Thyroid gland (tissue), 4 donors: ENCODE data around the gene PTPRG. TPM values are rescaled to one million over a fixed set of nuclear protein-coding genes. Genes with fewer than 3 reads are reported as not detected.
A peak's percentile ranks its signal among the peaks of the same experiment; 100 is the strongest.

ENCODE experiments used
- DNase-seq, 2 donors: peaks; one replicate each; pipeline ENCODE4 v3.0.0-alpha.2; 2019
- H3K27ac ChIP-seq, 3 donors: fragments of 200-600 bp; sonication (generic); 1 replicate in 2 of 3; 2 replicates in 1 of 3; pipeline ENCODE4 v1.5.1; 2016 to 2019; ENCODE audit warnings: mild to moderate bottlenecking in 1 of 3, moderate library complexity in 1 of 3
- H3K27me3 ChIP-seq: fragments of 200-600 bp; sonication (generic); one replicate; pipeline ENCODE4 v1.5.1; 2019
- H3K36me3 ChIP-seq, 2 donors: fragments of 200-600 bp; sonication (generic); one replicate each; pipeline ENCODE4 v1.5.1; 2016 to 2019
- H3K4me1 ChIP-seq, 2 donors: fragments of 200-600 bp; sonication (generic); one replicate each; pipeline ENCODE4 v1.5.1; 2017 to 2019
- H3K4me3 ChIP-seq, 3 donors: fragments of 200-600 bp; sonication (generic); replicated peaks in 1 of 3; 1 replicate in 2 of 3; 2 replicates in 1 of 3; pipeline ENCODE4 v1.5.1; 2016; ENCODE audit warnings: mild to moderate bottlenecking in 1 of 3
- H3K9me3 ChIP-seq: fragments of 200-600 bp; sonication (generic); one replicate; pipeline ENCODE4 v1.5.1; 2017
- POLR2A ChIP-seq, 2 donors: fragments of 450-650 bp; IDR thresholded peaks; one replicate each; pipeline ENCODE4 v1.6.1; 2017; ENCODE audit warnings: antibody characterized with exemption in 2 of 2, mild to moderate bottlenecking in 2 of 2, moderate library complexity in 1 of 2
- WGBS, 2 donors: methylation state at CpG; one replicate each; pipeline ENCODE4 v1.1.5; 2017; 5-methylcytosine and 5-hydroxymethylcytosine counted together
- intact Hi-C: fragments of 100-400 bp; cut with DNase I; formaldehyde crosslinking; loops from one replicate; pipeline ENCODE4 v1.15.1; 2023
- total RNA-seq, 4 donors: library from RNA; depleted of rRNA; stranded (reverse); fragments of >200 nt; gene quantifications; one replicate each; pipeline ENCODE4 v1.2.3, GENCODE V29; 2016
- TF ChIP-seq, protein P1 (sequence below), 6 experiments: fragments of 200-600 bp in 3 of 6; fragments of 450-650 bp in 3 of 6; sonication (generic) in 3 of 6; IDR thresholded peaks; one replicate each; pipeline ENCODE4 v1.5.1; 2016 to 2019; ENCODE audit warnings: antibody characterized with exemption in 6 of 6, mild to moderate bottlenecking in 2 of 6, inconsistent platforms in 1 of 6, moderate library complexity in 1 of 6

PTPRG gene
- total RNA-seq, 4 donors from 2014 or later: 81.6 to 207 (median 132) TPM

DNA sequence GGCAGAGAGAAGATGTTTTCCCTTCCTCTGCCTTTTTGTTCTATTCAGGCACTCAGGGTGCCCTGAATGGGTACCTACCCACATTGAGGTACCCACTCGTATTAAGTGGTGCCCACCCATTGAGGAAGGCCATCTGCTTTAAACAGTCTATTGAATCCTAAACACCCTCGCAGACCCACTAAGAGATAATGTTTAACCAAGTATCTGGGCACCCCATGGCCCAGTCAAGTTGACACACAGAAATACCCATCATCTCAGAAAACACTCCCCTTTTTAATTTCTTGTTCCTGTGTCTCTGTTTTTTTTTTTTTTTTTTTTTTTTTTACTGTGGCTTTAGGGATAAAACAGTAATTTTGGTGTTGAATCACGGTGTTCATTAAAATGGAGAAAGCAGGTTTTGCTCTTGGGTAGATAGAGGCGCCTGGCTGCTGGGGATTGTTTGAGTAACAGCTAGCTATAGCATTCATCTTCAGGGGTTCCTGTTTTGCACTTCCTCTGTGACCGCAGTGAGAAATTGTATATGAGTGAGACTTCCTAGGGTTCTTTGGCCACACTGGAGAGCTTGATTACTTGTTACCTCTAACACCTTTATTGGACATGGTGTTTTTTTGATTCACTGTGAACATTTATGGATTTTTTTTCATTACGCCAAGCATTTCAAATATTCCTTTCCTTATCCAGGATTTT, 259.1 kb downstream of the PTPRG start:
- intact Hi-C loops: no loop called here

DNA sequence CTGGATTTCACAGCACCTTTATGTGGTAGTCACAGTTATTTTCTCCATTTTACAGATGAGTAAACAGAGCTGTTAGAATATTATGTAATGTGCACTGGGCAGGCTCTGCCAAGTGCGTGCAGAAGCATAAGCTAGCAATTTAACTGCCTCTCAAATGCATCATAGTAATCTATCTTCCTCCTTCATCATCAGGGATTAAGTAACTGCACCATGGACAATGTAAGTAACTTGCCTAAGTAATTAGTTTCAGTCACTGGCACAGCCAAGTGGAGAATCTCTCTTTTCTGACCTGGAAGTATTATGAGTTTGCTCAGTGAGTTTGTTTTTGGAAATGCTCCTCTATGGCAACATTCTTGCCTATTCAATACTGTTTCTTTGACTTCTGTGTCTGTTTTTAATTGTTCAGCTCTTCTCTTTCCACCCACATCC, 260.5 kb downstream of the PTPRG start:
- no peak overlapping the region for H3K4me3 ChIP-seq

More for the DNA sequence above, 259.1 kb downstream of the PTPRG start:
- H3K4me1 ChIP-seq: peaks cover 22 to 36% of the 10 kb centered on the region in 2 donors
- no peak for TF ChIP-seq POLR2A (IDR thresholded peaks at IDR 0.05)
- TF ChIP-seq, protein P1, sequence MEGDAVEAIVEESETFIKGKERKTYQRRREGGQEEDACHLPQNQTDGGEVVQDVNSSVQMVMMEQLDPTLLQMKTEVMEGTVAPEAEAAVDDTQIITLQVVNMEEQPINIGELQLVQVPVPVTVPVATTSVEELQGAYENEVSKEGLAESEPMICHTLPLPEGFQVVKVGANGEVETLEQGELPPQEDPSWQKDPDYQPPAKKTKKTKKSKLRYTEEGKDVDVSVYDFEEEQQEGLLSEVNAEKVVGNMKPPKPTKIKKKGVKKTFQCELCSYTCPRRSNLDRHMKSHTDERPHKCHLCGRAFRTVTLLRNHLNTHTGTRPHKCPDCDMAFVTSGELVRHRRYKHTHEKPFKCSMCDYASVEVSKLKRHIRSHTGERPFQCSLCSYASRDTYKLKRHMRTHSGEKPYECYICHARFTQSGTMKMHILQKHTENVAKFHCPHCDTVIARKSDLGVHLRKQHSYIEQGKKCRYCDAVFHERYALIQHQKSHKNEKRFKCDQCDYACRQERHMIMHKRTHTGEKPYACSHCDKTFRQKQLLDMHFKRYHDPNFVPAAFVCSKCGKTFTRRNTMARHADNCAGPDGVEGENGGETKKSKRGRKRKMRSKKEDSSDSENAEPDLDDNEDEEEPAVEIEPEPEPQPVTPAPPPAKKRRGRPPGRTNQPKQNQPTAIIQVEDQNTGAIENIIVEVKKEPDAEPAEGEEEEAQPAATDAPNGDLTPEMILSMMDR (IDR thresholded peaks at IDR 0.05): no peak
- no peak overlapping the region for H3K27ac ChIP-seq
- no peak for DNase-seq
- no peaks in the 10 kb centered on the region for H3K36me3 ChIP-seq
- no peaks in the 10 kb centered on the region for H3K27me3 ChIP-seq
- H3K4me3 ChIP-seq: no peak overlapping the region
- H3K9me3 ChIP-seq: no peaks in the 10 kb centered on the region
- WGBS, 2 donors: 95 to 96% methylated on average over 6 of the region's 6 CpGs

DNA sequence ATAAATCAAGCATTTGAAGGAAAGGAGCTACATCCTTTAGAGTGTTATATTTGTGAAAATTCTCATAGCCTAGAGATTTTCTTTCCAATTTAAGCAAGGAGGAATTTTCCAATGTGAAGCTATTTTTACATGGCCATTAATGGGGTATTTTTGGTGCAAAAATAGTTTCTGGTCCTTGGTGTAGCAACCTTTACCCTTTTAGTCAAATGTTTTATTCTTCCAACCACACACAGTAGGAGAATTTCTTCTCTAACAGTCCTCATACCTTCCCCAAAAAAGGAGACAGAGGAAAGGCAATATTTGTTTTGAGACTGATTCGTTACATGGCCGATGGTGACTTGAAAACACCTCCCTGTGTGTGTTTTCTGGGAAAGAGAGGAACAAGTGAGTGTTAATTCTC, 261.2 kb downstream of the PTPRG start:
- Histone ChIP-seq H3K36me3 (no peaks in the 10 kb centered on the region), H3K4me3 (no peak overlapping the region), H3K27me3 (no peaks in the 10 kb centered on the region), H3K9me3 (no peaks in the 10 kb centered on the region), H3K27ac (peak overlapping the region; percentile 50 to 57 (median 55)), H3K4me1 (peaks cover 22 to 36% of the 10 kb centered on the region in 2 donors)
- 80 to 84% methylated on average over 2 of the region's 2 CpGs for WGBS, 2 donors
- TF ChIP-seq, protein P1 (IDR thresholded peaks at IDR 0.05): no peak
- no peak for TF ChIP-seq POLR2A (IDR thresholded peaks at IDR 0.05)
- intact Hi-C loops: no loop called here
- DNase-seq: no peak

More for the DNA sequence above, 260.5 kb downstream of the PTPRG start:
- no peak for DNase-seq
- WGBS, 2 donors: 16 to 22% methylated on average over 1 of the region's 1 CpG
- H3K27ac ChIP-seq: peak overlapping the region; percentile 50 to 57 (median 55)
- no peak for TF ChIP-seq POLR2A (IDR thresholded peaks at IDR 0.05)
- TF ChIP-seq, protein P1 (IDR thresholded peaks at IDR 0.05): no peak
- intact Hi-C loops: no loop called here
- no peaks in the 10 kb centered on the region for H3K36me3 ChIP-seq
- H3K27me3 ChIP-seq: no peaks in the 10 kb centered on the region
- no peaks in the 10 kb centered on the region for H3K9me3 ChIP-seq
- H3K4me1 ChIP-seq: peaks cover 22 to 36% of the 10 kb centered on the region in 2 donors

DNA sequence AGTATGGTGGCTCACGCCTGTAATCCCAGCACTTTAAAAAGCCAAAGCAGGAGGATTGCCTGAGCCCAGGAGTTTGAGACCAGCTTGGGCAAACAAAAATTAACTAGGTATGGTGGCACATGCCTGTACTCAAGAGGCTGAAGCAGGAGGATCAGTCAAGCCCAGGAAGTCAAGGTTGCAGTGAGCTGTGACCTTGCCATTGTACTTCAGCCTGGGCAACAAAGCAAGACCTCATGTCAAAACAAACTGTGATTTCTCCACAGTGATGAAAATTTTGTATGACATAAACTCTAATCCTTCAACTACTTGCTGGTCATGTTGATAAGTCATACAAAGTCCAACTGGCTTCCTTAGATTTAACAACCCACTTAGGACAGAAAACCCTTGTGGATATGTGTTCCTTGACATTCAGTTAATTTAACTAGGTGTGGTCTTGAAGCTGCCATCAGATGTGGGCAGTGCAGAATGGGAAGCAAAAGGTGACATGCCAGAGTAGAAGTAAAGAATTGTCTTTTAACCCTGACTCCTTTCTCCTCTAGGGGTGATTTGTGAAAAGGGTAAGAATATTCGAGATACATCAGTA, 263.3 kb downstream of the PTPRG start:
- intact Hi-C loops: no loop called here
- Histone ChIP-seq H3K4me1 (peaks cover 27 to 51% of the 10 kb centered on the region in 2 donors), H3K27ac (peak overlapping the region; percentile 20 to 62 (median 42)), H3K9me3 (no peaks in the 10 kb centered on the region), H3K36me3 (no peaks in the 10 kb centered on the region), H3K27me3 (no peaks in the 10 kb centered on the region), H3K4me3 (no peak overlapping the region)
- DNase-seq: peak; percentile 44 to 64
- TF ChIP-seq, protein P1 (IDR thresholded peaks at IDR 0.05): no peak
- TF ChIP-seq POLR2A (IDR thresholded peaks at IDR 0.05): no peak
- WGBS, 2 donors: 74 to 75% methylated on average over 2 of the region's 2 CpGs

DNA sequence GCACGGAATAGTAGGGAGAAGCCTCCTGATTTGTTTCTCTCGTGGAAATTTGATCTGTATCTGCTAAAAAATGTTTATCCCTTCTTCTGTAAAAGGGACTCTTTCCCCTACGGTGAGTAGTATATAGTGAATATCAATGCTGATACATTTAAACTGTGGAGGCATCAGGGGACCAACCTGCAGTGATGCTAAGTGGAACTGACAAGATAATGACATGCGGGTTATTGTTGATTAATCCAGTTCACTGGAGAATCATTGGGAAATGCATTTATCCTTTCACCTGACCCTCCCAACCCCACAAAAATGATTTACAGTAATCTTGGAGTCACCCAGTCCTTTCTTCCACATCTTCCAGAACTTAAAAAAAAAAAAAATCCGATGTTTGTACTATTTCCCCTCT, 264.8 kb downstream of the PTPRG start:
- TF ChIP-seq, protein P1 (IDR thresholded peaks at IDR 0.05): no peak
- TF ChIP-seq POLR2A (IDR thresholded peaks at IDR 0.05): no peak
- intact Hi-C loops: no loop called here
- Histone ChIP-seq H3K27ac (no peak overlapping the region), H3K27me3 (no peaks in the 10 kb centered on the region), H3K4me1 (peaks cover 33 to 57% of the 10 kb centered on the region in 2 donors), H3K4me3 (no peak overlapping the region), H3K36me3 (no peaks in the 10 kb centered on the region), H3K9me3 (no peaks in the 10 kb centered on the region)
- WGBS, 2 donors: 89 to 91% methylated on average over 5 of the region's 5 CpGs
- DNase-seq: no peak
